Suprapubic skin (tissue), 4 donors: Measurements from ENCODE around the gene DPP10.

Experiments used
- CTCF ChIP-seq, 2 donors: fragments of 200-600 bp in 1 of 2; fragments of 450-650 bp in 1 of 2; sonication (generic) in 1 of 2; IDR thresholded peaks; one replicate each; pipeline ENCODE4 v1.5.1; 2016 to 2019; ENCODE audit warnings: antibody characterized with exemption in 2 of 2, mild to moderate bottlenecking in 1 of 2, moderate library complexity in 1 of 2
- EP300 ChIP-seq: sonication (generic); formaldehyde crosslinking; IDR thresholded peaks from one replicate; pipeline ENCODE4 v1.6.1; 2017; ENCODE audit warnings: antibody characterized with exemption
- POLR2A ChIP-seq, 2 donors: fragments of 450-650 bp; IDR thresholded peaks; one replicate each; pipeline ENCODE4 v1.6.1; 2017; ENCODE audit warnings: antibody characterized with exemption in 2 of 2, mild to moderate bottlenecking in 2 of 2, moderate library complexity in 2 of 2
- POLR2AphosphoS5 ChIP-seq, 3 donors: sonication (generic); formaldehyde crosslinking; IDR thresholded peaks; one replicate each; pipeline ENCODE4 v1.6.1; 2017; ENCODE audit warnings: antibody characterized with exemption in 3 of 3

- TF ChIP-seq POLR2AphosphoS5 (IDR thresholded peaks at IDR 0.05) (no peak), POLR2A (IDR thresholded peaks at IDR 0.05) (no peak), CTCF (IDR thresholded peaks at IDR 0.05) (no peak), EP300 (no peak)
Measured at GRCh38 chr2:115572746-115573145, 1130.3 kb downstream of the DPP10 start.
